ENCODE measurements around the gene HNF1A.

HNF1A gene

GRCh38 chr12:120992989-120993388 is 14.6 kb downstream of the HNF1A start:
- Histone ChIP-seq H3K4me1 (ENCODE audit: insufficient read depth, low read length) (no peaks in the 10 kb centered on the region), H3K27ac (ENCODE audit: low read depth, low read length) (no peak overlapping the region), H3K9ac (ENCODE audit: low read length) (no peak overlapping the region), H3K27me3 (ENCODE audit: control insufficient read depth in 1 of 2, insufficient read depth in 2 of 2, low read length in 2 of 2) (no peaks in the 10 kb centered on the region), H3K9me3 (ENCODE audit: low read length) (no peaks in the 10 kb centered on the region), H3K36me3 (ENCODE audit: insufficient read depth, low read length) (no peaks in the 10 kb centered on the region), H3K4me3 (ENCODE audit: low read depth in 1 of 2, low read length in 2 of 2) (no peak overlapping the region)

GRCh38 chr12:120993496-120993895 is 15.2 kb downstream of the HNF1A start:
- no peaks in the 10 kb centered on the region for H3K27me3 ChIP-seq (ENCODE audit: control insufficient read depth in 1 of 2, insufficient read depth in 2 of 2, low read length in 2 of 2)
- H3K4me1 ChIP-seq (ENCODE audit: insufficient read depth, low read length): no peaks in the 10 kb centered on the region
- H3K9ac ChIP-seq (ENCODE audit: low read length): no peak overlapping the region
- H3K4me3 ChIP-seq (ENCODE audit: low read depth in 1 of 2, low read length in 2 of 2): no peak overlapping the region
- H3K36me3 ChIP-seq (ENCODE audit: insufficient read depth, low read length): no peaks in the 10 kb centered on the region
- H3K9me3 ChIP-seq (ENCODE audit: low read length): no peaks in the 10 kb centered on the region
- H3K27ac ChIP-seq (ENCODE audit: low read depth, low read length): no peak overlapping the region

GRCh38 chr12:120994059-120994458 is 15.7 kb downstream of the HNF1A start:
- Histone ChIP-seq H3K36me3 (ENCODE audit: insufficient read depth, low read length) (no peaks in the 10 kb centered on the region), H3K9ac (ENCODE audit: low read length) (no peak overlapping the region), H3K9me3 (ENCODE audit: low read length) (no peaks in the 10 kb centered on the region), H3K4me3 (ENCODE audit: low read depth in 1 of 2, low read length in 2 of 2) (no peak overlapping the region), H3K4me1 (ENCODE audit: insufficient read depth, low read length) (no peaks in the 10 kb centered on the region), H3K27ac (ENCODE audit: low read depth, low read length) (no peak overlapping the region), H3K27me3 (ENCODE audit: control insufficient read depth in 1 of 2, insufficient read depth in 2 of 2, low read length in 2 of 2) (no peaks in the 10 kb centered on the region)

- no peak overlapping the region for H3K4me3 ChIP-seq (ENCODE audit: low read depth in 1 of 2, low read length in 2 of 2)
- no peak overlapping the region for H3K9ac ChIP-seq (ENCODE audit: low read length)
- H3K27me3 ChIP-seq (ENCODE audit: control insufficient read depth in 1 of 2, insufficient read depth in 2 of 2, low read length in 2 of 2): no peaks in the 10 kb centered on the region
- no peaks in the 10 kb centered on the region for H3K4me1 ChIP-seq (ENCODE audit: insufficient read depth, low read length)
- no peak overlapping the region for H3K27ac ChIP-seq (ENCODE audit: low read depth, low read length)
- H3K9me3 ChIP-seq (ENCODE audit: low read length): no peaks in the 10 kb centered on the region
- H3K36me3 ChIP-seq (ENCODE audit: insufficient read depth, low read length): no peaks in the 10 kb centered on the region
Observed at GRCh38 chr12:120994589-120995337, 16.4 kb downstream of the HNF1A start.

GRCh38 chr12:120996133-120996746 is 17.9 kb downstream of the HNF1A start:
- no peaks in the 10 kb centered on the region for H3K27me3 ChIP-seq (ENCODE audit: control insufficient read depth in 1 of 2, insufficient read depth in 2 of 2, low read length in 2 of 2)
- no peaks in the 10 kb centered on the region for H3K9me3 ChIP-seq (ENCODE audit: low read length)
- H3K27ac ChIP-seq (ENCODE audit: low read depth, low read length): no peak overlapping the region
- H3K4me3 ChIP-seq (ENCODE audit: low read depth in 1 of 2, low read length in 2 of 2): no peak overlapping the region
- no peak overlapping the region for H3K9ac ChIP-seq (ENCODE audit: low read length)
- no peaks in the 10 kb centered on the region for H3K36me3 ChIP-seq (ENCODE audit: insufficient read depth, low read length)
- H3K4me1 ChIP-seq (ENCODE audit: insufficient read depth, low read length): no peaks in the 10 kb centered on the region

- no peaks in the 10 kb centered on the region for H3K36me3 ChIP-seq (ENCODE audit: insufficient read depth, low read length)
- H3K4me1 ChIP-seq (ENCODE audit: insufficient read depth, low read length): no peaks in the 10 kb centered on the region
- H3K27me3 ChIP-seq (ENCODE audit: control insufficient read depth in 1 of 2, insufficient read depth in 2 of 2, low read length in 2 of 2): no peaks in the 10 kb centered on the region
- H3K27ac ChIP-seq (ENCODE audit: low read depth, low read length): no peak overlapping the region
- no peak overlapping the region for H3K9ac ChIP-seq (ENCODE audit: low read length)
- H3K4me3 ChIP-seq (ENCODE audit: low read depth in 1 of 2, low read length in 2 of 2): no peak overlapping the region
- no peaks in the 10 kb centered on the region for H3K9me3 ChIP-seq (ENCODE audit: low read length)
Observed at GRCh38 chr12:120997448-120997847, 19.1 kb downstream of the HNF1A start.

GRCh38 chr12:120998435-120998834 is 20.1 kb downstream of the HNF1A start:
- peaks cover 4% of the 10 kb centered on the region for H3K36me3 ChIP-seq (ENCODE audit: insufficient read depth, low read length)

GRCh38 chr12:120999191-121000120 is 21.1 kb downstream of the HNF1A start:
- Histone ChIP-seq H3K4me1 (ENCODE audit: insufficient read depth, low read length) (no peaks in the 10 kb centered on the region), H3K27ac (ENCODE audit: low read depth, low read length) (no peak overlapping the region), H3K9ac (ENCODE audit: low read length) (no peak overlapping the region), H3K36me3 (ENCODE audit: insufficient read depth, low read length) (peaks cover 14% of the 10 kb centered on the region), H3K4me3 (ENCODE audit: low read depth in 1 of 2, low read length in 2 of 2) (no peak overlapping the region), H3K9me3 (ENCODE audit: low read length) (no peaks in the 10 kb centered on the region), H3K27me3 (ENCODE audit: control insufficient read depth in 1 of 2, insufficient read depth in 2 of 2, low read length in 2 of 2) (no peaks in the 10 kb centered on the region)

More at GRCh38 chr12:120998435-120998834, 20.1 kb downstream of the HNF1A start:
- Histone ChIP-seq H3K4me3 (ENCODE audit: low read depth in 1 of 2, low read length in 2 of 2) (no peak overlapping the region), H3K27ac (ENCODE audit: low read depth, low read length) (no peak overlapping the region), H3K4me1 (ENCODE audit: insufficient read depth, low read length) (no peaks in the 10 kb centered on the region), H3K27me3 (ENCODE audit: control insufficient read depth in 1 of 2, insufficient read depth in 2 of 2, low read length in 2 of 2) (no peaks in the 10 kb centered on the region), H3K9ac (ENCODE audit: low read length) (no peak overlapping the region), H3K9me3 (ENCODE audit: low read length) (no peaks in the 10 kb centered on the region)

GRCh38 chr12:121000530-121000929 is 22.2 kb downstream of the HNF1A start:
- Histone ChIP-seq H3K27me3 (ENCODE audit: control insufficient read depth in 1 of 2, insufficient read depth in 2 of 2, low read length in 2 of 2) (no peaks in the 10 kb centered on the region), H3K4me1 (ENCODE audit: insufficient read depth, low read length) (no peaks in the 10 kb centered on the region), H3K4me3 (ENCODE audit: low read depth in 1 of 2, low read length in 2 of 2) (no peak overlapping the region), H3K9ac (ENCODE audit: low read length) (no peak overlapping the region), H3K9me3 (ENCODE audit: low read length) (no peaks in the 10 kb centered on the region), H3K27ac (ENCODE audit: low read depth, low read length) (no peak overlapping the region), H3K36me3 (ENCODE audit: insufficient read depth, low read length) (peaks cover 18% of the 10 kb centered on the region)

- H3K9me3 ChIP-seq (ENCODE audit: low read length): no peaks in the 10 kb centered on the region
- no peak overlapping the region for H3K4me3 ChIP-seq (ENCODE audit: low read depth in 1 of 2, low read length in 2 of 2)
- no peak overlapping the region for H3K27ac ChIP-seq (ENCODE audit: low read depth, low read length)
- H3K27me3 ChIP-seq (ENCODE audit: control insufficient read depth in 1 of 2, insufficient read depth in 2 of 2, low read length in 2 of 2): no peaks in the 10 kb centered on the region
- H3K4me1 ChIP-seq (ENCODE audit: insufficient read depth, low read length): no peaks in the 10 kb centered on the region
- H3K9ac ChIP-seq (ENCODE audit: low read length): no peak overlapping the region
- peaks cover 23% of the 10 kb centered on the region for H3K36me3 ChIP-seq (ENCODE audit: insufficient read depth, low read length)
Observed at GRCh38 chr12:121001060-121001459, 22.7 kb downstream of the HNF1A start.

GRCh38 chr12:121001841-121002483 is 23.6 kb downstream of the HNF1A start:
- H3K9me3 ChIP-seq (ENCODE audit: low read length): no peaks in the 10 kb centered on the region
- no peak overlapping the region for H3K4me3 ChIP-seq (ENCODE audit: low read depth in 1 of 2, low read length in 2 of 2)
- H3K36me3 ChIP-seq (ENCODE audit: insufficient read depth, low read length): peaks cover 25% of the 10 kb centered on the region
- H3K9ac ChIP-seq (ENCODE audit: low read length): no peak overlapping the region
- no peak overlapping the region for H3K27ac ChIP-seq (ENCODE audit: low read depth, low read length)
- H3K27me3 ChIP-seq (ENCODE audit: control insufficient read depth in 1 of 2, insufficient read depth in 2 of 2, low read length in 2 of 2): no peaks in the 10 kb centered on the region
- H3K4me1 ChIP-seq (ENCODE audit: insufficient read depth, low read length): no peaks in the 10 kb centered on the region
